Spleen (tissue), 11 donors: ENCODE data around the gene FBXO38. TPM values are rescaled to one million over a fixed set of nuclear protein-coding genes. Genes with fewer than 3 reads are reported as not detected.
A peak's percentile ranks its signal among the peaks of the same experiment; 100 is the strongest.

Experiments
- DNase-seq: peaks from one replicate; pipeline ENCODE4 v3.0.0-alpha.2; 2020
- H3K27ac ChIP-seq, 8 donors: fragments of 200-600 bp; sonication (generic) in 7 of 8; 1 replicate in 4 of 8; 2 replicates in 4 of 8; pipeline versions ENCODE4 v1.5.0 to v1.8.0; 2016 to 2021; ENCODE audit warnings: inconsistent platforms in 4 of 8, mild to moderate bottlenecking in 4 of 8, moderate library complexity in 1 of 8
- H3K27me3 ChIP-seq, 7 donors: fragments of 200-600 bp; sonication (generic) in 6 of 7; replicated peaks in 1 of 7; 1 replicate in 4 of 7; 2 replicates in 3 of 7; pipeline versions ENCODE4 v1.5.0 to v1.8.0; 2016 to 2021; ENCODE audit warnings: inconsistent platforms in 3 of 7, mild to moderate bottlenecking in 1 of 7
- H3K36me3 ChIP-seq, 6 donors: fragments of 200-600 bp; sonication (generic) in 5 of 6; 1 replicate in 4 of 6; 2 replicates in 2 of 6; pipeline versions ENCODE4 v1.5.0 to v1.8.0; 2016 to 2021; ENCODE audit warnings: inconsistent platforms in 2 of 6
- H3K4me1 ChIP-seq, 6 donors: fragments of 200-600 bp; sonication (generic) in 5 of 6; 1 replicate in 3 of 6; 2 replicates in 3 of 6; pipeline versions ENCODE4 v1.5.0 to v1.8.0; 2016 to 2021; ENCODE audit warnings: inconsistent platforms in 3 of 6
- H3K4me3 ChIP-seq, 8 donors: fragments of 200-600 bp; sonication (generic) in 7 of 8; 1 replicate in 4 of 8; 2 replicates in 4 of 8; pipeline versions ENCODE4 v1.5.0 to v1.8.0; 2016 to 2021; ENCODE audit warnings: inconsistent platforms in 4 of 8, mild to moderate bottlenecking in 4 of 8, moderate library complexity in 2 of 8
- H3K9me3 ChIP-seq, 8 donors: fragments of 200-600 bp; sonication (generic) in 7 of 8; 1 replicate in 4 of 8; 2 replicates in 4 of 8; pipeline versions ENCODE4 v1.5.0 to v1.8.0; 2016 to 2021; ENCODE audit warnings: inconsistent platforms in 4 of 8
- CTCF ChIP-seq, 11 experiments: fragments of 200-600 bp in 7 of 11; fragments of 450-650 bp in 4 of 11; sonication (generic) in 4 of 11; IDR thresholded peaks in 8 of 11; conservative IDR thresholded peaks in 3 of 11; 1 replicate in 7 of 11; 2 replicates in 4 of 11; pipeline versions ENCODE4 v1.4.0 to v1.8.0; 2016 to 2021; ENCODE audit warnings: antibody characterized with exemption in 11 of 11, inconsistent platforms in 4 of 11, mild to moderate bottlenecking in 1 of 11
- POLR2A ChIP-seq, 3 donors: fragments of 450-650 bp; IDR thresholded peaks; one replicate each; pipeline ENCODE4 v1.5.1; 2017; ENCODE audit warnings: antibody characterized with exemption in 3 of 3, mild to moderate bottlenecking in 1 of 3
- POLR2AphosphoS5 ChIP-seq, 3 donors: sonication (generic); formaldehyde crosslinking; IDR thresholded peaks; one replicate each; pipeline ENCODE4 v1.5.1; 2017; ENCODE audit warnings: antibody characterized with exemption in 3 of 3
- WGBS, 5 donors: extraction: QIAGEN DNeasy Blood & Tissue Kit in 3 of 5; methylation state at CpG; one replicate each; pipeline versions ENCODE4 v1.1.5 to v1.1.7; 2013 to 2018; 5-methylcytosine and 5-hydroxymethylcytosine counted together
- intact Hi-C: fragments of 100-400 bp; cut with DNase I; formaldehyde crosslinking; loops from one replicate; pipeline ENCODE4 v1.15.0; 2023; ENCODE audit warnings: low total_unique reads
- polyA plus RNA-seq, 3 donors: library from polyadenylated mRNA; stranded (reverse); fragments of 200-250 nt; gene quantifications; one replicate each; pipeline ENCODE4 v1.2.1, GENCODE V29; 2013
- total RNA-seq, 7 donors: library from RNA; depleted of rRNA in 3 of 7; stranded (reverse); fragments of >200 nt in 3 of 7; fragmentation: NEBNext Ultra II Directional in 4 of 7; extraction: Animal tissue kit (Norgen Biotek cat#: 25700) in 4 of 7; gene quantifications; one replicate each; pipeline versions ENCODE4 v1.1.0 to v1.2.1, GENCODE V29; 2016 to 2021
- donor health status: healthy with polysubstance abuse.
- donor health status: DM: no; HTN: no; CAD: no; lungs with moderate emphysema.
- donor health status: DM: no; HTN: no; CAD: no.
- donor health status: Bipolar disorder and iron deficiency.
- donor health status: healthy.
- donor health status: DM: no; HTN: no; CAD: no.
- donor health status: DM: yes; HTN: yes; CAD: no.

The FBXO38 gene
- total and polyA plus RNA-seq, 10 donors = 14.3 to 119 (median 66.3) TPM

- Histone ChIP-seq H3K4me3 (no peak overlapping the region), H3K9me3 (no peaks in the 10 kb centered on the region), H3K27me3 (peaks cover 0 to 8% (median 0%) of the 10 kb centered on the region in 7 donors), H3K27ac (no peak overlapping the region), H3K36me3 (no peaks in the 10 kb centered on the region), H3K4me1 (no peaks in the 10 kb centered on the region)
- intact Hi-C loops = no loop called here
- no peak for DNase-seq
- TF ChIP-seq POLR2AphosphoS5 (IDR thresholded peaks at IDR 0.05) (no peak), CTCF (IDR thresholded peaks at IDR 0.05 in 8 of 11, conservative IDR thresholded peaks at IDR 0.05 in 3 of 11) (peak in 7 of 11 experiments; percentile 6 to 33 (median 28))
- 39 to 49% (median 48%) methylated on average over 5 of the region's 5 CpGs for whole genome bisulfite sequencing, 5 donors
These were observed 73.4 kb downstream of the FBXO38 start for GRCh38 chr5:148457183-148457620.

- H3K36me3 ChIP-seq = no peaks in the 10 kb centered on the region
- no peak overlapping the region for H3K4me3 ChIP-seq
- no peaks in the 10 kb centered on the region for H3K4me1 ChIP-seq
- DNase-seq = no peak
- no peaks in the 10 kb centered on the region for H3K9me3 ChIP-seq
- TF ChIP-seq POLR2AphosphoS5 (IDR thresholded peaks at IDR 0.05) (no peak), POLR2A (IDR thresholded peaks at IDR 0.05) (no peak), CTCF (IDR thresholded peaks at IDR 0.05 in 8 of 11, conservative IDR thresholded peaks at IDR 0.05 in 3 of 11) (no peak)
- whole genome bisulfite sequencing, 5 donors = 71 to 91% (median 81%) methylated on average over 3 of the region's 3 CpGs
- intact Hi-C loops = no loop called here
- H3K27me3 ChIP-seq = peaks cover 0 to 8% (median 0%) of the 10 kb centered on the region in 7 donors
- no peak overlapping the region for H3K27ac ChIP-seq
These were observed 74.5 kb downstream of the FBXO38 start for GRCh38 chr5:148458036-148458888.

GRCh38 chr5:148459669-148460068, 75.9 kb downstream of the FBXO38 start:
- intact Hi-C loops = no loop called here
- H3K9me3 ChIP-seq = no peaks in the 10 kb centered on the region

More at GRCh38 chr5:148459669-148460068, 75.9 kb downstream of the FBXO38 start:
- DNase-seq = no peak
- WGBS, 5 donors = 55 to 76% (median 67%) methylated on average over 1 of the region's 1 CpG
- H3K27ac ChIP-seq = no peak overlapping the region
- H3K27me3 ChIP-seq = peaks cover 0 to 8% (median 0%) of the 10 kb centered on the region in 7 donors
- no peak for TF ChIP-seq POLR2AphosphoS5 (IDR thresholded peaks at IDR 0.05)
- no peak for TF ChIP-seq POLR2A (IDR thresholded peaks at IDR 0.05)
- no peak for TF ChIP-seq CTCF (IDR thresholded peaks at IDR 0.05 in 8 of 11, conservative IDR thresholded peaks at IDR 0.05 in 3 of 11)
- H3K4me1 ChIP-seq = no peaks in the 10 kb centered on the region
- no peak overlapping the region for H3K4me3 ChIP-seq
- no peaks in the 10 kb centered on the region for H3K36me3 ChIP-seq
